GM12801 (cell line): ENCODE results near the gene PIBF1.

Source experiments
- TF ChIP-seq, protein P1 (sequence below): IDR thresholded peaks from one replicate; pipeline ENCODE4 v1.5.1; 2011; ENCODE audit warnings: control low read depth; ENCODE audit not compliant: insufficient read length; ENCODE audit errors: extremely low read depth

The PIBF1 gene

GRCh38 chr13:72973234-72973633 is 191.3 kb downstream of the PIBF1 start:
- TF ChIP-seq, protein P1, sequence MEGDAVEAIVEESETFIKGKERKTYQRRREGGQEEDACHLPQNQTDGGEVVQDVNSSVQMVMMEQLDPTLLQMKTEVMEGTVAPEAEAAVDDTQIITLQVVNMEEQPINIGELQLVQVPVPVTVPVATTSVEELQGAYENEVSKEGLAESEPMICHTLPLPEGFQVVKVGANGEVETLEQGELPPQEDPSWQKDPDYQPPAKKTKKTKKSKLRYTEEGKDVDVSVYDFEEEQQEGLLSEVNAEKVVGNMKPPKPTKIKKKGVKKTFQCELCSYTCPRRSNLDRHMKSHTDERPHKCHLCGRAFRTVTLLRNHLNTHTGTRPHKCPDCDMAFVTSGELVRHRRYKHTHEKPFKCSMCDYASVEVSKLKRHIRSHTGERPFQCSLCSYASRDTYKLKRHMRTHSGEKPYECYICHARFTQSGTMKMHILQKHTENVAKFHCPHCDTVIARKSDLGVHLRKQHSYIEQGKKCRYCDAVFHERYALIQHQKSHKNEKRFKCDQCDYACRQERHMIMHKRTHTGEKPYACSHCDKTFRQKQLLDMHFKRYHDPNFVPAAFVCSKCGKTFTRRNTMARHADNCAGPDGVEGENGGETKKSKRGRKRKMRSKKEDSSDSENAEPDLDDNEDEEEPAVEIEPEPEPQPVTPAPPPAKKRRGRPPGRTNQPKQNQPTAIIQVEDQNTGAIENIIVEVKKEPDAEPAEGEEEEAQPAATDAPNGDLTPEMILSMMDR = no peak

GRCh38 chr13:72983085-72983768 is 201.3 kb downstream of the PIBF1 start:
- TF ChIP-seq, protein P1 = no peak

GRCh38 chr13:72985610-72986009 is 203.7 kb downstream of the PIBF1 start:
- TF ChIP-seq, protein P1 = no peak

GRCh38 chr13:72986197-72986596 is 204.3 kb downstream of the PIBF1 start:
- TF ChIP-seq, protein P1 = no peak

GRCh38 chr13:72990953-72991352 is 209.0 kb downstream of the PIBF1 start:
- TF ChIP-seq, protein P1 = no peak

GRCh38 chr13:72998012-72998411 is 216.1 kb downstream of the PIBF1 start:
- TF ChIP-seq, protein P1 = no peak

GRCh38 chr13:73000027-73000674 is 218.2 kb downstream of the PIBF1 start:
- TF ChIP-seq, protein P1 = no peak
